HL-60 (cell line): Measurements from ENCODE around the gene SLC22A13.

Source experiments
- DNase-seq, 2 experiments: peaks; one replicate each; pipeline ENCODE4 v3.0.0-alpha.2; 2010 to 2020; ENCODE audit warnings: low read depth in 1 of 2, low spot score in 1 of 2
- H3K27ac ChIP-seq: fragments of 250-450 bp; sonication (Bioruptor Pico); replicated peaks from 2 replicates; pipeline ENCODE4 v1.5.1; 2020; ENCODE audit warnings: mild to moderate bottlenecking, moderate library complexity
- H3K27me3 ChIP-seq: fragments of 250-450 bp; sonication (Bioruptor Pico); 2 replicates; pipeline ENCODE4 v1.5.1; 2021; ENCODE audit warnings: mild to moderate bottlenecking, moderate library complexity; ENCODE audit not compliant: insufficient read depth, poor library complexity, severe bottlenecking
- H3K4me3 ChIP-seq: replicated peaks from 2 replicates; pipeline ENCODE4 v1.5.1; 2011; ENCODE audit warnings: mild to moderate bottlenecking, control low read depth, low read length; ENCODE audit not compliant: insufficient read depth
- GABPA ChIP-seq: IDR thresholded peaks from 2 replicates; pipeline ENCODE4 v1.6.1; 2012; ENCODE audit warnings: low read depth
- POLR2AphosphoS5 ChIP-seq: IDR thresholded peaks from 2 replicates; pipeline ENCODE4 v1.6.1; 2012; ENCODE audit warnings: low read depth
- REST ChIP-seq: IDR thresholded peaks from 2 replicates; pipeline ENCODE4 v1.6.1; 2012; ENCODE audit warnings: low read depth; ENCODE audit not compliant: insufficient replicate concordance
- SPI1 ChIP-seq: IDR thresholded peaks from 2 replicates; pipeline ENCODE4 v1.6.1; 2012; ENCODE audit warnings: low read depth, mild to moderate bottlenecking, borderline replicate concordance
- TF ChIP-seq, protein P1 (sequence below): IDR thresholded peaks from one replicate; pipeline ENCODE4 v1.5.1; 2011; ENCODE audit warnings: low read length, control low read depth, inconsistent platforms; ENCODE audit not compliant: insufficient read depth

Gene SLC22A13

GRCh38 chr3:38314112-38314763, 48.6 kb downstream of the SLC22A13 start:
- no peak for DNase-seq
- TF ChIP-seq POLR2AphosphoS5, result no peak
- no peak for TF ChIP-seq REST
- no peak for TF ChIP-seq GABPA
- TF ChIP-seq, protein P1, sequence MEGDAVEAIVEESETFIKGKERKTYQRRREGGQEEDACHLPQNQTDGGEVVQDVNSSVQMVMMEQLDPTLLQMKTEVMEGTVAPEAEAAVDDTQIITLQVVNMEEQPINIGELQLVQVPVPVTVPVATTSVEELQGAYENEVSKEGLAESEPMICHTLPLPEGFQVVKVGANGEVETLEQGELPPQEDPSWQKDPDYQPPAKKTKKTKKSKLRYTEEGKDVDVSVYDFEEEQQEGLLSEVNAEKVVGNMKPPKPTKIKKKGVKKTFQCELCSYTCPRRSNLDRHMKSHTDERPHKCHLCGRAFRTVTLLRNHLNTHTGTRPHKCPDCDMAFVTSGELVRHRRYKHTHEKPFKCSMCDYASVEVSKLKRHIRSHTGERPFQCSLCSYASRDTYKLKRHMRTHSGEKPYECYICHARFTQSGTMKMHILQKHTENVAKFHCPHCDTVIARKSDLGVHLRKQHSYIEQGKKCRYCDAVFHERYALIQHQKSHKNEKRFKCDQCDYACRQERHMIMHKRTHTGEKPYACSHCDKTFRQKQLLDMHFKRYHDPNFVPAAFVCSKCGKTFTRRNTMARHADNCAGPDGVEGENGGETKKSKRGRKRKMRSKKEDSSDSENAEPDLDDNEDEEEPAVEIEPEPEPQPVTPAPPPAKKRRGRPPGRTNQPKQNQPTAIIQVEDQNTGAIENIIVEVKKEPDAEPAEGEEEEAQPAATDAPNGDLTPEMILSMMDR, result no peak
- no peak for TF ChIP-seq SPI1

GRCh38 chr3:38314764-38315487, 49.3 kb downstream of the SLC22A13 start:
- no peak overlapping the region for H3K4me3 ChIP-seq
- DNase-seq, result no peak
- H3K27me3 ChIP-seq, result no peaks in the 10 kb centered on the region
- no peak overlapping the region for H3K27ac ChIP-seq
- no peak for TF ChIP-seq REST
- TF ChIP-seq POLR2AphosphoS5, result no peak
- no peak for TF ChIP-seq GABPA
- TF ChIP-seq SPI1, result no peak
- TF ChIP-seq, protein P1, result no peak

More at GRCh38 chr3:38314112-38314763, 48.6 kb downstream of the SLC22A13 start:
- no peak overlapping the region for H3K4me3 ChIP-seq
- no peak overlapping the region for H3K27ac ChIP-seq
- H3K27me3 ChIP-seq, result no peaks in the 10 kb centered on the region

DNA sequence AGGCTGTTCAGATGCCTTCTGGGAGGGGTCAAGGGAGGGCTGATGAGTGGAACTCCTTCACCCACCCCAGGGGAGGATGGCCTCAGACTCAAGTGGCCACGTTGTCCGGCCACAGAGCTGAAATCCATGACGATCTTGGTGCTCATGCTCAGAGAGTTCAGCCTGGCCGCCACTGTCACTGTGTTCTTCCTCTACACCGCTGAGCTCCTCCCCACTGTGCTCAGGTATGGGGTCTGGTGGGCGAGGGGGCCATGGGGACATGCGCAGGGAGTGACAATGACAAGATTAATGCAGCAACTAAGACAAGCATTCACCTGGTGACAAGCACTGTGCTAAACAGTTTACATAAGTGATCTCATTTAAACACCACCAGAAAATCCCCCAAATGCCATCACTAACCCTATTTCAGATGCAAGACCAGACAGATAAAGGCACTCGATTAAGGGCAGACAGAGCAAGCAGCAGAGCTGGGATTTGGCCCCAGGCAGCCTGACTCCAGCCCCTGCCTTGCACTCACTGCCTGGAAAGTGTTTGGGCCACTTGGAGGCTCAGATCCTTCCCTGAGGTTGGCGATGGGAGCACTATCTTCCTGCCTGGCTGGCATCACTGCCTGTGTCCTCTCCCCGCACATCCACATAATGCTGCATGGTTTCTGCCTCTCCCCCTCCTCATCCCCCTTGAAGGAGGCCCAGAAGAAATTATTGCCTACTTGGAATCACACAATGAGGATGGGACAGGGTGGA, 50.0 kb downstream of the SLC22A13 start:
- TF ChIP-seq SPI1, result no peak
- no peak for TF ChIP-seq GABPA
- TF ChIP-seq, protein P1, result no peak
- TF ChIP-seq POLR2AphosphoS5, result no peak
- DNase-seq, result no peak
- Histone ChIP-seq H3K27ac (no peak overlapping the region), H3K4me3 (no peak overlapping the region), H3K27me3 (no peaks in the 10 kb centered on the region)
